Measurements from ENCODE around the gene FIP1L1.

Gene FIP1L1

GRCh38 chr4:53476232-53477037 lies 99.0 kb downstream of the FIP1L1 start:
- H3K4me3 Mint-ChIP-seq, result no peak overlapping the region
- no peak overlapping the region for H3K27ac Mint-ChIP-seq
- ATAC-seq, result no peak
- no peak for DNase-seq
- H3K9me3 Mint-ChIP-seq, result no peaks in the 10 kb centered on the region
- H3K4me1 Mint-ChIP-seq, result peaks cover 2% of the 10 kb centered on the region
- peaks cover 6% of the 10 kb centered on the region for H3K27me3 Mint-ChIP-seq
- no peaks in the 10 kb centered on the region for H3K36me3 Mint-ChIP-seq (ENCODE audit: low read depth)

- no peaks in the 10 kb centered on the region for H3K9me3 Mint-ChIP-seq
- H3K27me3 Mint-ChIP-seq, result peaks cover 9% of the 10 kb centered on the region
- H3K4me3 Mint-ChIP-seq, result no peak overlapping the region
- H3K36me3 Mint-ChIP-seq (ENCODE audit: low read depth), result no peaks in the 10 kb centered on the region
- H3K4me1 Mint-ChIP-seq, result peaks cover 2% of the 10 kb centered on the region
- no peak overlapping the region for H3K27ac Mint-ChIP-seq
- DNase-seq, result no peak
- no peak for ATAC-seq
Observed at GRCh38 chr4:53477038-53477565, 99.7 kb downstream of the FIP1L1 start.

- no peaks in the 10 kb centered on the region for H3K36me3 Mint-ChIP-seq (ENCODE audit: low read depth)
- no peak overlapping the region for H3K27ac Mint-ChIP-seq
- H3K4me3 Mint-ChIP-seq, result no peak overlapping the region
- ATAC-seq (no peak), DNase-seq (no peak)
- peaks cover 2% of the 10 kb centered on the region for H3K4me1 Mint-ChIP-seq
- peaks cover 10% of the 10 kb centered on the region for H3K27me3 Mint-ChIP-seq
- no peaks in the 10 kb centered on the region for H3K9me3 Mint-ChIP-seq
Observed at GRCh38 chr4:53477636-53478035, 100.2 kb downstream of the FIP1L1 start.

GRCh38 chr4:53478671-53479456 lies 101.4 kb downstream of the FIP1L1 start:
- ATAC-seq (no peak), DNase-seq (no peak)
- Mint-ChIP-seq H3K27me3 (peaks cover 14% of the 10 kb centered on the region), H3K9me3 (peaks cover 5% of the 10 kb centered on the region), H3K36me3 (ENCODE audit: low read depth) (no peaks in the 10 kb centered on the region), H3K4me1 (peaks cover 2% of the 10 kb centered on the region), H3K27ac (no peak overlapping the region), H3K4me3 (no peak overlapping the region)

- no peak overlapping the region for H3K27ac Mint-ChIP-seq
- peaks cover 14% of the 10 kb centered on the region for H3K27me3 Mint-ChIP-seq
- no peak for ATAC-seq
- H3K36me3 Mint-ChIP-seq (ENCODE audit: low read depth), result no peaks in the 10 kb centered on the region
- peaks cover 5% of the 10 kb centered on the region for H3K9me3 Mint-ChIP-seq
- peaks cover 2% of the 10 kb centered on the region for H3K4me1 Mint-ChIP-seq
- DNase-seq, result no peak
- no peak overlapping the region for H3K4me3 Mint-ChIP-seq
Observed at GRCh38 chr4:53479736-53480525, 102.5 kb downstream of the FIP1L1 start.

GRCh38 chr4:53480909-53481308 lies 103.5 kb downstream of the FIP1L1 start:
- ATAC-seq (no peak), DNase-seq (no peak)
- Mint-ChIP-seq H3K27me3 (peaks cover 14% of the 10 kb centered on the region), H3K4me1 (peaks cover 2% of the 10 kb centered on the region), H3K9me3 (peaks cover 5% of the 10 kb centered on the region), H3K27ac (no peak overlapping the region), H3K4me3 (no peak overlapping the region), H3K36me3 (ENCODE audit: low read depth) (no peaks in the 10 kb centered on the region)

GRCh38 chr4:53481586-53481985 lies 104.1 kb downstream of the FIP1L1 start:
- DNase-seq, result no peak
- no peak overlapping the region for H3K4me3 Mint-ChIP-seq
- no peak for ATAC-seq
- H3K4me1 Mint-ChIP-seq, result peaks cover 2% of the 10 kb centered on the region
- peaks cover 5% of the 10 kb centered on the region for H3K9me3 Mint-ChIP-seq
- H3K27ac Mint-ChIP-seq, result no peak overlapping the region
- H3K27me3 Mint-ChIP-seq, result peaks cover 17% of the 10 kb centered on the region
- H3K36me3 Mint-ChIP-seq (ENCODE audit: low read depth), result no peaks in the 10 kb centered on the region

- Mint-ChIP-seq H3K4me1 (peaks cover 2% of the 10 kb centered on the region), H3K9me3 (peaks cover 5% of the 10 kb centered on the region), H3K27me3 (peaks cover 21% of the 10 kb centered on the region), H3K27ac (no peak overlapping the region), H3K36me3 (ENCODE audit: low read depth) (no peaks in the 10 kb centered on the region), H3K4me3 (no peak overlapping the region)
- ATAC-seq, result no peak
- no peak for DNase-seq
Observed at GRCh38 chr4:53483250-53483649, 105.8 kb downstream of the FIP1L1 start.

GRCh38 chr4:53484911-53485657 lies 107.6 kb downstream of the FIP1L1 start:
- Mint-ChIP-seq H3K36me3 (ENCODE audit: low read depth) (no peaks in the 10 kb centered on the region), H3K4me1 (no peaks in the 10 kb centered on the region), H3K27me3 (peaks cover 26% of the 10 kb centered on the region), H3K4me3 (no peak overlapping the region), H3K27ac (no peak overlapping the region), H3K9me3 (peaks cover 5% of the 10 kb centered on the region)
- ATAC-seq (no peak), DNase-seq (no peak)

GRCh38 chr4:53485658-53486040 lies 108.2 kb downstream of the FIP1L1 start:
- ATAC-seq, result no peak
- Mint-ChIP-seq H3K27me3 (peaks cover 26% of the 10 kb centered on the region), H3K4me3 (no peak overlapping the region), H3K36me3 (ENCODE audit: low read depth) (no peaks in the 10 kb centered on the region), H3K27ac (no peak overlapping the region), H3K4me1 (no peaks in the 10 kb centered on the region), H3K9me3 (peaks cover 5% of the 10 kb centered on the region)
- no peak for DNase-seq

- peaks cover 18% of the 10 kb centered on the region for H3K27me3 Mint-ChIP-seq
- H3K4me3 Mint-ChIP-seq, result no peak overlapping the region
- no peaks in the 10 kb centered on the region for H3K4me1 Mint-ChIP-seq
- no peaks in the 10 kb centered on the region for H3K36me3 Mint-ChIP-seq (ENCODE audit: low read depth)
- DNase-seq, result no peak
- ATAC-seq, result no peak
- no peak overlapping the region for H3K27ac Mint-ChIP-seq
- H3K9me3 Mint-ChIP-seq, result peaks cover 5% of the 10 kb centered on the region
Observed at GRCh38 chr4:53487766-53488165, 110.3 kb downstream of the FIP1L1 start.

GRCh38 chr4:53489279-53489889 lies 111.9 kb downstream of the FIP1L1 start:
- ATAC-seq, result no peak
- H3K36me3 Mint-ChIP-seq (ENCODE audit: low read depth), result no peaks in the 10 kb centered on the region
- no peak overlapping the region for H3K27ac Mint-ChIP-seq
- no peak for DNase-seq
- no peak overlapping the region for H3K4me3 Mint-ChIP-seq
- H3K27me3 Mint-ChIP-seq, result peaks cover 12% of the 10 kb centered on the region
- H3K9me3 Mint-ChIP-seq, result no peaks in the 10 kb centered on the region
- no peaks in the 10 kb centered on the region for H3K4me1 Mint-ChIP-seq

GRCh38 chr4:53490161-53490956 lies 112.9 kb downstream of the FIP1L1 start:
- Mint-ChIP-seq H3K27me3 (peaks cover 12% of the 10 kb centered on the region), H3K27ac (no peak overlapping the region), H3K4me1 (no peaks in the 10 kb centered on the region), H3K9me3 (no peaks in the 10 kb centered on the region), H3K36me3 (ENCODE audit: low read depth) (no peaks in the 10 kb centered on the region), H3K4me3 (no peak overlapping the region)
- ATAC-seq (no peak), DNase-seq (no peak)

Data from activated naive CD8-positive, alpha-beta T cell treated with anti-CD3 and anti-CD28 coated beads, Interleukin-2, amount 50 U/mL, for 24 hours (primary cell).